UCSD-AML1 (cell line): Measurements from ENCODE around the gene ITGA2.
"Not testable (repeated sequence)": the region's sequence is repeated elsewhere in the genome, so short reads cannot be mapped to it uniquely, and the experiment has no call there.

Source experiments
- DNase-seq: peaks from one replicate; lab custom pipeline; 2025; ENCODE audit not compliant: unreplicated experiment; lab: John Stamatoyannopoulos, UW

Gene ITGA2

GRCh38 chr5:52989025-52989780, at the start of gene ITGA2:
Gene ITGA2 (plus strand): TSS chr5:52989352. CDS start chr5:52989469, 117 bp downstream.
- no peak for DNase-seq

- no peak for DNase-seq
Observed at GRCh38 chr5:52943285-52943684, 45.9 kb upstream of the ITGA2 start.

GRCh38 chr5:52943808-52944207, 45.3 kb upstream of the ITGA2 start:
- DNase-seq: no peak

GRCh38 chr5:52945040-52945439, 44.1 kb upstream of the ITGA2 start:
- no peak for DNase-seq

GRCh38 chr5:52947208-52947607, 41.9 kb upstream of the ITGA2 start:
- DNase-seq: no peak

- no peak for DNase-seq
Observed at GRCh38 chr5:52947851-52948250, 41.3 kb upstream of the ITGA2 start.

GRCh38 chr5:52948418-52949076, 40.6 kb upstream of the ITGA2 start:
- peak; percentile 15 for DNase-seq

GRCh38 chr5:52950686-52951085, 38.5 kb upstream of the ITGA2 start:
- no peak for DNase-seq

- no peak for DNase-seq
Observed at GRCh38 chr5:52952483-52952882, 36.7 kb upstream of the ITGA2 start.

- DNase-seq: no peak
Observed at GRCh38 chr5:52956014-52956413, 33.1 kb upstream of the ITGA2 start.

- no peak for DNase-seq
Observed at GRCh38 chr5:52956915-52957747, 32.0 kb upstream of the ITGA2 start.

- DNase-seq: no peak
Observed at GRCh38 chr5:52961274-52961681, 27.9 kb upstream of the ITGA2 start.

GRCh38 chr5:52963636-52964035, 25.5 kb upstream of the ITGA2 start:
- DNase-seq: no peak

- no peak for DNase-seq
Observed at GRCh38 chr5:52964138-52964537, 25.0 kb upstream of the ITGA2 start.

GRCh38 chr5:52976157-52976556, 13.0 kb upstream of the ITGA2 start:
- not testable (repeated sequence) for DNase-seq

- DNase-seq: no peak
Observed at GRCh38 chr5:52977264-52977897, 11.8 kb upstream of the ITGA2 start.

- DNase-seq: no peak
Observed at GRCh38 chr5:52981507-52981906, 7.6 kb upstream of the ITGA2 start.

GRCh38 chr5:52983731-52984636, 5.2 kb upstream of the ITGA2 start:
- DNase-seq: no peak

GRCh38 chr5:52985306-52985705, 3.8 kb upstream of the ITGA2 start:
- no peak for DNase-seq

- DNase-seq: no peak
Observed at GRCh38 chr5:52987711-52988331, 1.3 kb upstream of the ITGA2 start.
